Naive thymus-derived CD4-positive, alpha-beta T cell (primary cell): ENCODE data around the gene HAUS7. TPM values are rescaled to one million over a fixed set of nuclear protein-coding genes. Genes with fewer than 3 reads are reported as not detected.

ENCODE experiments used
- ATAC-seq: fragments of 150-1000 bp; cut with Tn5 transposase; 2 replicates; pipeline ENCODE4 v1.10.0; 2021; ENCODE audit warnings: mild to moderate bottlenecking, moderate library complexity
- CTCF ChIA-PET: fragments of 350-600 bp; sonication (Branson Sonifier 250); formaldehyde crosslinking; loops from one replicate; lab custom pipeline; 2021; ENCODE audit warnings: antibody characterized with exemption; lab: Charles Lee
- POLR2A ChIA-PET: fragments of 350-600 bp; sonication (Branson Sonifier 250); formaldehyde crosslinking; loops from one replicate; lab custom pipeline; 2021; ENCODE audit warnings: antibody characterized with exemption, inconsistent platforms; lab: Charles Lee
- DNase-seq, 9 donors: peaks; one replicate each; pipeline versions ENCODE4 v3.0.0 to v3.0.0-alpha.2; 2020 to 2022; ENCODE audit warnings: mixed read lengths in 1 of 9
- H3K27ac ChIP-seq: one replicate; pipeline ENCODE4 v1.7.0; 2013; ENCODE audit warnings: mild to moderate bottlenecking, low read depth, low read length, moderate library complexity
- H3K27me3 ChIP-seq, 2 donors: one replicate each; pipeline ENCODE4 v1.7.0; 2013; ENCODE audit warnings: low read length in 2 of 2, mild to moderate bottlenecking in 2 of 2, moderate library complexity in 2 of 2; ENCODE audit not compliant: control insufficient read depth in 2 of 2, insufficient read depth in 2 of 2
- H3K36me3 ChIP-seq, 3 experiments: 1 replicate in 2 of 3; 2 replicates in 1 of 3; pipeline ENCODE4 v1.7.0; 2013; ENCODE audit warnings: low read length in 3 of 3, mild to moderate bottlenecking in 3 of 3, moderate library complexity in 1 of 3; ENCODE audit not compliant: insufficient read depth in 3 of 3, control insufficient read depth in 2 of 3
- H3K4me1 ChIP-seq, 2 donors: one replicate each; pipeline ENCODE4 v1.7.0; 2013; ENCODE audit warnings: low read length in 2 of 2, mild to moderate bottlenecking in 2 of 2, moderate library complexity in 1 of 2; ENCODE audit not compliant: control insufficient read depth in 2 of 2, insufficient read depth in 2 of 2
- H3K4me3 ChIP-seq: 2 replicates; pipeline ENCODE4 v1.7.0; 2013; ENCODE audit warnings: mild to moderate bottlenecking, low read length
- H3K9me3 ChIP-seq, 3 experiments: 1 replicate in 2 of 3; 2 replicates in 1 of 3; pipeline ENCODE4 v1.7.0; 2013; ENCODE audit warnings: low read length in 3 of 3; ENCODE audit not compliant: control insufficient read depth in 2 of 3
- H3K27ac Mint-ChIP-seq, 9 donors: one replicate each; pipeline ENCODE4 v1.8.0; 2020 to 2022; ENCODE audit warnings: mixed read lengths in 9 of 9, mild to moderate bottlenecking in 8 of 9, moderate library complexity in 5 of 9, inconsistent platforms in 2 of 9
- H3K27me3 Mint-ChIP-seq, 5 donors: one replicate each; pipeline ENCODE4 v1.8.0; 2021 to 2022; ENCODE audit warnings: mixed read lengths in 5 of 5, mild to moderate bottlenecking in 1 of 5
- H3K36me3 Mint-ChIP-seq, 5 donors: one replicate each; pipeline ENCODE4 v1.8.0; 2020 to 2022; ENCODE audit warnings: mixed read lengths in 5 of 5, mild to moderate bottlenecking in 3 of 5, inconsistent platforms in 1 of 5
- H3K4me1 Mint-ChIP-seq, 7 donors: one replicate each; pipeline ENCODE4 v1.8.0; 2020 to 2022; ENCODE audit warnings: mixed read lengths in 7 of 7, mild to moderate bottlenecking in 3 of 7, inconsistent platforms in 1 of 7
- H3K4me3 Mint-ChIP-seq, 10 donors: one replicate each; pipeline ENCODE4 v1.8.0; 2020 to 2022; ENCODE audit warnings: mild to moderate bottlenecking in 10 of 10, mixed read lengths in 10 of 10, moderate library complexity in 6 of 10, inconsistent platforms in 2 of 10
- H3K9me3 Mint-ChIP-seq, 11 donors: one replicate each; pipeline ENCODE4 v1.8.0; 2020 to 2022; ENCODE audit warnings: mixed read lengths in 11 of 11, mild to moderate bottlenecking in 4 of 11, inconsistent platforms in 1 of 11, moderate library complexity in 1 of 11
- intact Hi-C, 2 donors: fragments of 100-400 bp; cut with micrococcal nuclease; formaldehyde crosslinking; loops; one replicate each; pipeline ENCODE4 v1.15.1; 2023
- polyA plus RNA-seq, 2 donors: library from polyadenylated mRNA; unstranded; fragments of 300-500 nt; fragmentation: Illumina TruSeq; gene quantifications; one replicate each; pipeline ENCODE4 v1.2.3, GENCODE V29; 2021
- total RNA-seq, 6 experiments: library from RNA in 5 of 6; stranded (reverse) in 5 of 6; gene quantifications; 1 replicate in 5 of 6; 2 replicates in 1 of 6; pipeline ENCODE4 v1.2.3 and lab custom pipeline; 2021 to 2026

Gene HAUS7
- total and polyA plus RNA-seq, 7 experiments from 2014 or later = 20.7 to 44.8 (median 28.4) TPM

DNA sequence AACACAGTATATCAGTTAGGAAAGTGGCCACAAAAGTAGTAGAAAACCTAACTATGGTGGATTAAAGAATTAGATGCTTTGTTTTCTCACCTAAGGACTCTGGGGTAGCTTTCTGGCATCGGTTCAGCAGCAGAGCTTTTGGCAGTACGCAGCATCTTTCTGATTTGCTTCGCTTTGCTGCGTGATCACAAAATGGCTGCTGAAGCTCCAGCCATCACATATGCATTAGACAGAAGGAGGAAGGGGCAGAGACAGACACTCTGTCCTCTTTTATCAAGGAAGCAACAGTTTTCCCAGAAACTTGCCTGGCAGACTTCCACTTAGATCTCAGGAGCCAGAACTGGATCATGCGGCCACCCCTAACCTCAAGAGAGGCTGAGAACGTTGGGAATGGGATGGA is 39.6 kb downstream of the HAUS7 start:
- no peak overlapping the region for H3K27ac Mint-ChIP-seq
- peaks cover 0 to 22% (median 3%) of the 10 kb centered on the region in 11 donors for H3K9me3 Mint-ChIP-seq
- no peaks in the 10 kb centered on the region for H3K27me3 ChIP-seq
- H3K4me1 ChIP-seq = no peaks in the 10 kb centered on the region
- H3K36me3 Mint-ChIP-seq = peaks cover 0 to 5% (median 3%) of the 10 kb centered on the region in 5 donors
- H3K4me1 Mint-ChIP-seq = no peaks in the 10 kb centered on the region
- H3K4me3 Mint-ChIP-seq = no peak overlapping the region
- ATAC-seq = no peak
- no peaks in the 10 kb centered on the region for H3K9me3 ChIP-seq
- no peaks in the 10 kb centered on the region for H3K36me3 ChIP-seq
- no peak overlapping the region for H3K27ac ChIP-seq
- CTCF ChIA-PET = no interaction called here
- POLR2A ChIA-PET = no interaction called here
- intact Hi-C loops = no loop called here
- no peak overlapping the region for H3K4me3 ChIP-seq
- DNase-seq = no peak
- peaks cover 0 to 10% (median 2%) of the 10 kb centered on the region in 5 donors for H3K27me3 Mint-ChIP-seq

DNA sequence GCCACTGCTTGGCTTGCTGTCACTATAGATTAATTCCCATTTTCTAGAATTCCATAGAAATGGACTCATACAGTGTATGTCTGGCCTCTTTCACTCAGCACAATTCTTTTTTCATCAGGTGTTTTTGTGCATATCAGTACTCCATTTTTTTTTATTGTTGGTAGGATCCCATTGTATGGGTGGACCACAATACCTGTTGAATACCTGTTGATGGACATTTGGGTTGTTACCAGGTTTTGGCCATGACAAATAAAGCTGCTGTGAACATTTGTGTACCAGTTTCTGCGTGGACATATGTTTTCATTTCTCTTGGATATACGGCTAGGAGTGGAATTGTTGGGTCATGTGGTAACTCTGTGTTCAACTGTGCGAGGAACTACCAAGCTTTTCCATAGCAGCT is 44.2 kb downstream of the HAUS7 start:
- H3K4me1 Mint-ChIP-seq = no peaks in the 10 kb centered on the region
- H3K27me3 Mint-ChIP-seq = peaks cover 0 to 9% (median 2%) of the 10 kb centered on the region in 5 donors
- H3K27ac Mint-ChIP-seq = no peak overlapping the region
- H3K9me3 ChIP-seq = no peaks in the 10 kb centered on the region
- H3K4me1 ChIP-seq = no peaks in the 10 kb centered on the region
- ChIA-PET CTCF (no interaction called here), POLR2A (no interaction called here)
- intact Hi-C loops = no loop called here
- no peak overlapping the region for H3K4me3 ChIP-seq
- H3K4me3 Mint-ChIP-seq = no peak overlapping the region
- H3K9me3 Mint-ChIP-seq = peaks cover 0 to 22% (median 3%) of the 10 kb centered on the region in 11 donors
- no peaks in the 10 kb centered on the region for H3K27me3 ChIP-seq
- H3K36me3 Mint-ChIP-seq = peaks cover 0 to 5% (median 3%) of the 10 kb centered on the region in 5 donors
- DNase-seq (no peak), ATAC-seq (no peak)
- no peaks in the 10 kb centered on the region for H3K36me3 ChIP-seq
- no peak overlapping the region for H3K27ac ChIP-seq

DNA sequence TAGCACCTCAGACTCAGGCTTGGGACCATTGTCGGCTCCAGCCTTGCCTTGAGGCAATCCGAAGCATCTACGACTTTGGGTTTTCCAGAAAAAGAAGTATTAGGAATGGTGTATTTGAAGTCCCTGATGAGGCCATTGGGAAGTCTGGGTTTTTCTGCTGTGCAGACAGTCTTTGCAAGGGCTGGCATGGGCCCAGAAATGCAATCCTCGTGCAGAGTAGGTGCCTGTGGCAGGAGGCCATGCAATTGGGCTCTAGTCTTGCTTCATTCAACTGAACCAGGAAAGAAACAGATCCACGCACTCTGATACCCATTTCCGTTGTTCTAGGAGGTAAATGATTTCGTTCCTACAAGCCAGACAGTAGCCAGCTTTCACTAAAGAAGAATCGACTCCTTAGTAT is 46.7 kb downstream of the HAUS7 start:
- Mint-ChIP-seq H3K4me1 (no peaks in the 10 kb centered on the region), H3K36me3 (peaks cover 0 to 6% (median 0%) of the 10 kb centered on the region in 5 donors), H3K9me3 (peaks cover 0 to 9% (median 2%) of the 10 kb centered on the region in 11 donors), H3K4me3 (no peak overlapping the region), H3K27me3 (peaks cover 0 to 2% (median 0%) of the 10 kb centered on the region in 5 donors), H3K27ac (no peak overlapping the region)
- no peak overlapping the region for H3K27ac ChIP-seq
- H3K36me3 ChIP-seq = no peaks in the 10 kb centered on the region
- no peaks in the 10 kb centered on the region for H3K9me3 ChIP-seq
- no peak for ATAC-seq
- intact Hi-C loops = no loop called here
- ChIA-PET POLR2A (no interaction called here), CTCF (no interaction called here)
- no peaks in the 10 kb centered on the region for H3K27me3 ChIP-seq
- no peak overlapping the region for H3K4me3 ChIP-seq
- H3K4me1 ChIP-seq = no peaks in the 10 kb centered on the region
- DNase-seq = no peak

DNA sequence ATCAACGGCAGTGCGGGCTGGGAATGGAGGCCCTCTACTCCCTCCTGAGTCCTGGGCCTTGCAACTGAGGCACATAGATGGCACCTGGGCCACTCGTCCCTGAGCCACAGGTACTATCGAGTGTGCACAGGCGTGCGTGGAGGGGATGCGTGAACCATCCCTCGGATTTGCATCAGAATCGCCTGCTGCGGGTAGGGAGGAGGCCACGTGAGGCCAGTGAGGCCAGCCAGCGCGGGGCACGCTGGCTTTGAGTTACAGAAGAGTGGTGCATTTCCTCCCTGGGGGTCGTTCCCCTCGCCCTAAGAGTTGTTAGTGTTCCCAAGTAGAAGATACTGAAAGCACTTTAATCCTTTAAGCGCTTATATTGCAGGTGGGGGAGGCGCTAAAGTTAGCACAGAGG is 48.5 kb downstream of the HAUS7 start:
- no peaks in the 10 kb centered on the region for H3K36me3 ChIP-seq
- DNase-seq (no peak), ATAC-seq (no peak)
- POLR2A ChIA-PET = no interaction called here
- no peak overlapping the region for H3K27ac Mint-ChIP-seq
- H3K27me3 ChIP-seq = no peaks in the 10 kb centered on the region
- no peaks in the 10 kb centered on the region for H3K27me3 Mint-ChIP-seq
- H3K9me3 Mint-ChIP-seq = peaks cover 0 to 3% (median 0%) of the 10 kb centered on the region in 11 donors
- H3K4me3 ChIP-seq = no peak overlapping the region
- H3K9me3 ChIP-seq = no peaks in the 10 kb centered on the region
- no peak overlapping the region for H3K27ac ChIP-seq
- CTCF ChIA-PET = no interaction called here
- H3K4me3 Mint-ChIP-seq = no peak overlapping the region
- H3K4me1 Mint-ChIP-seq = no peaks in the 10 kb centered on the region
- H3K4me1 ChIP-seq = no peaks in the 10 kb centered on the region
- intact Hi-C loops = no loop called here
- peaks cover 0 to 6% (median 0%) of the 10 kb centered on the region in 5 donors for H3K36me3 Mint-ChIP-seq

DNA sequence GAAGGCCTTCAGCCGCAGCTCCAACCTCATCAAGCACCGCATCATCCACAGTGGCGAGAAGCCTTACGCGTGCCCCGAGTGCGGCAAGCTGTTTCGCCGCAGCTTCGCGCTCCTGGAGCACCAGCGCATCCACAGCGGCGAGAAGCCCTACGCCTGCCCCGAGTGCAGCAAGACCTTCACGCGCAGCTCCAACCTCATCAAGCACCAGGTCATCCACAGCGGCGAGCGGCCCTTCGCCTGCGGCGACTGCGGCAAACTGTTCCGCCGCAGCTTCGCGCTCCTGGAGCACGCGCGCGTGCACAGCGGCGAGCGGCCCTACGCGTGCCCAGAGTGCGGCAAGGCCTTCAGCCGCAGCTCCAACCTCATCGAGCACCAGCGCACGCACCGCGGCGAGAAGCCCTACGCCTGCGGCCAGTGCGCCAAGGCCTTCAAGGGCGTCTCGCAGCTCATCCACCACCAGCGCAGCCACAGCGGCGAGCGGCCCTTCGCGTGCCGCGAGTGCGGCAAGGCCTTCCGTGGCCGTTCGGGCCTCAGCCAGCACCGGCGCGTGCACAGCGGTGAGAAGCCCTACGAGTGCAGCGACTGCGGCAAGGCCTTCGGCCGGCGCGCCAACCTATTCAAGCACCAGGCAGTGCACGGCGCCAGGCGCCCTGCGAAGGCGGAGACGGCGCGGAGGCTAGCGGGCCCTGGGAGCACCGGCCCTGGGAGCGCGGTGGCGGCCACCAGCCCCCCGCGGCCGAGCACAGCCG is 49.4 kb downstream of the HAUS7 start:
- H3K27ac Mint-ChIP-seq = no peak overlapping the region
- Histone ChIP-seq H3K4me3 (no peak overlapping the region), H3K27me3 (no peaks in the 10 kb centered on the region), H3K36me3 (no peaks in the 10 kb centered on the region), H3K4me1 (no peaks in the 10 kb centered on the region), H3K9me3 (no peaks in the 10 kb centered on the region), H3K27ac (no peak overlapping the region)
- H3K36me3 Mint-ChIP-seq = peaks cover 0 to 6% (median 0%) of the 10 kb centered on the region in 5 donors
- ChIA-PET CTCF (no interaction called here), POLR2A (no interaction called here)
- ATAC-seq (no peak), DNase-seq (no peak)
- no peaks in the 10 kb centered on the region for H3K27me3 Mint-ChIP-seq
- H3K9me3 Mint-ChIP-seq = no peaks in the 10 kb centered on the region
- no peak overlapping the region for H3K4me3 Mint-ChIP-seq
- intact Hi-C loops = no loop called here
- no peaks in the 10 kb centered on the region for H3K4me1 Mint-ChIP-seq

DNA sequence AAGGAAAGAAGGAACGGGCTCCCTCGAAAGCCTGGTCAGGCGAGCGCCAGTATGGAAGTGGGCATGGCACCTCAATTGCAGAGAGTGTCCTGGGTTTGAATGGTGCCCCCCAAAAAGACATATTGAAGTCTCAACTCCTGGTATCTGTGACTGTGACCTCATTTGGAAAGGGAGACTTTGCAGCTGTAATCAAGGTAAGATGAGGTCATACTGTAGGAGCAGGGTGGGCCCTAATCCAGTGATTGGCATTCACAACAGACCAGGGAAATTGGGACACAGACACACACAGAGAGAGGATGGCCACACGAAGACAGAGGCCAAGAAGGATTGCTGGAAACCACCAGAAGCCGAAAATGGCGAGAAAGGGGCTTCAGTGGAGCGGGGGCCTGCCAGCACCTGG is 52.7 kb downstream of the HAUS7 start:
- no peak overlapping the region for H3K4me3 Mint-ChIP-seq
- no peaks in the 10 kb centered on the region for H3K27me3 ChIP-seq
- no peak overlapping the region for H3K4me3 ChIP-seq
- no peaks in the 10 kb centered on the region for H3K9me3 ChIP-seq
- POLR2A ChIA-PET = no interaction called here
- H3K27me3 Mint-ChIP-seq = no peaks in the 10 kb centered on the region
- H3K27ac ChIP-seq = no peak overlapping the region
- no peaks in the 10 kb centered on the region for H3K36me3 ChIP-seq
- CTCF ChIA-PET = no interaction called here
- no peak for ATAC-seq
- H3K4me1 ChIP-seq = no peaks in the 10 kb centered on the region
- H3K9me3 Mint-ChIP-seq = no peaks in the 10 kb centered on the region
- H3K27ac Mint-ChIP-seq = no peak overlapping the region
- peaks cover 0 to 6% (median 0%) of the 10 kb centered on the region in 5 donors for H3K36me3 Mint-ChIP-seq
- H3K4me1 Mint-ChIP-seq = peaks cover 0 to 4% (median 0%) of the 10 kb centered on the region in 7 donors
- intact Hi-C loops = no loop called here
- DNase-seq = no peak
